Omental fat pad (tissue), 4 donors: ENCODE data around the gene ZP1. TPM values are rescaled to one million over a fixed set of nuclear protein-coding genes. Genes with fewer than 3 reads are reported as not detected.

Source experiments
- ATAC-seq: fragments of 150-250 bp; one replicate; pipeline ENCODE4 v1.9.1; 2016; ENCODE audit warnings: mild to moderate bottlenecking, moderate library complexity; ENCODE audit not compliant: low FRiP score
- DNase-seq: peaks from one replicate; pipeline ENCODE4 v3.0.0-alpha.2; 2019; ENCODE audit warnings: low spot score
- total RNA-seq, 4 donors: library from RNA; depleted of rRNA; stranded (reverse); fragments of >200 nt; gene quantifications; one replicate each; pipeline ENCODE4 v1.1.0, GENCODE V29; 2016
- TF ChIP-seq, protein P1 (sequence below), 3 donors: fragments of 450-650 bp; IDR thresholded peaks; one replicate each; pipeline ENCODE4 v1.5.1; 2016 to 2017; ENCODE audit warnings: antibody characterized with exemption in 3 of 3, mild to moderate bottlenecking in 3 of 3, moderate library complexity in 2 of 3

The ZP1 gene
- total RNA-seq, 4 donors from 2014 or later, result 2.2 to 3.0 TPM; not detected in 2

DNA sequence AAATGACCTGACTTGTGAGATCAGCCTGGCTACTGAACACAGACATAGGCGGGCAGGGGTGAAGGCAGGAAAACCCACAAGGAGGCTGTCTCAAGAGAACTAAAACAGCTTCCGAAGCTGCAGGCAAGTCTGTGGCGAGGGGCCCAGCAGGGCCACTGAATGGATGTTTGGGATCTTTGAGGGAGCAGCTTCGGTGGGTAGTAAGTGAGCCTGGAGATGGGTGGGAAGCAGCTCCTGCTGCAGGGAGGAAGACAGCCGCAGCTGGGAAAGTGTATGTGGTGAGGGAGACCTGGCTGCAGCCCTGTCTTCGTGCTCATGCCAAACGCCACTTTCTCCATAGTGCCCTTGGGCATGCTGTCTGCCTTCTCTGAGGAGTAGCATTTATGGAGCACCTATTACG, 22.0 kb upstream of the ZP1 start:
- no peak for DNase-seq
- TF ChIP-seq, protein P1, sequence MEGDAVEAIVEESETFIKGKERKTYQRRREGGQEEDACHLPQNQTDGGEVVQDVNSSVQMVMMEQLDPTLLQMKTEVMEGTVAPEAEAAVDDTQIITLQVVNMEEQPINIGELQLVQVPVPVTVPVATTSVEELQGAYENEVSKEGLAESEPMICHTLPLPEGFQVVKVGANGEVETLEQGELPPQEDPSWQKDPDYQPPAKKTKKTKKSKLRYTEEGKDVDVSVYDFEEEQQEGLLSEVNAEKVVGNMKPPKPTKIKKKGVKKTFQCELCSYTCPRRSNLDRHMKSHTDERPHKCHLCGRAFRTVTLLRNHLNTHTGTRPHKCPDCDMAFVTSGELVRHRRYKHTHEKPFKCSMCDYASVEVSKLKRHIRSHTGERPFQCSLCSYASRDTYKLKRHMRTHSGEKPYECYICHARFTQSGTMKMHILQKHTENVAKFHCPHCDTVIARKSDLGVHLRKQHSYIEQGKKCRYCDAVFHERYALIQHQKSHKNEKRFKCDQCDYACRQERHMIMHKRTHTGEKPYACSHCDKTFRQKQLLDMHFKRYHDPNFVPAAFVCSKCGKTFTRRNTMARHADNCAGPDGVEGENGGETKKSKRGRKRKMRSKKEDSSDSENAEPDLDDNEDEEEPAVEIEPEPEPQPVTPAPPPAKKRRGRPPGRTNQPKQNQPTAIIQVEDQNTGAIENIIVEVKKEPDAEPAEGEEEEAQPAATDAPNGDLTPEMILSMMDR (IDR thresholded peaks at IDR 0.05), result no peak

GRCh38 chr11:60847281-60847680, 20.1 kb upstream of the ZP1 start:
- TF ChIP-seq, protein P1 (IDR thresholded peaks at IDR 0.05), result no peak
- ATAC-seq, result no peak
- no peak for DNase-seq

More for the DNA sequence above, 22.0 kb upstream of the ZP1 start:
- no peak for ATAC-seq

- ATAC-seq, result no peak
- TF ChIP-seq, protein P1 (IDR thresholded peaks at IDR 0.05), result no peak
- no peak for DNase-seq
These were observed 19.4 kb upstream of the ZP1 start for GRCh38 chr11:60847896-60848295.

DNA sequence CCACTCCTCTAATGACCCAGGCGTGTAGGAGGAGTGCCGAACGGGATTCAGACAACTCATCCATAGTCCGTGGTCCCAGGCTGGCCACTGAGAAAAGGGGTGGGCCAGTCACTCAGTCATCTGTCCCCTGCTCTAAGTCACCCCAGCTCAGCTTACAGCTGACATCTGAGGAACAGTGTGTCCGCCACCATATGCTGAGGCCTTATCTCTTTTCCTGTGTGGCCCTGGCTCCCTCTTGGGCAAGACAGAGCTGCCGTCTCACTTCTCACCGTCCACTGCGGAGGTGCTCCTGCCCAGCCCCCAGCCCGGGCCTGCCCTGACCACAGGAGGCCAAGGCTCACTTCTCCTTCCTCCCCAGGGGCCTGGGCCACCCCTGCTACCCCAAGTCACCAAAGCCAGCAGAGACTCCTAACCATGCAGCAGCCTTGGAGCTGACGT, 18.6 kb upstream of the ZP1 start:
- ATAC-seq, result no peak
- TF ChIP-seq, protein P1 (IDR thresholded peaks at IDR 0.05), result no peak
- DNase-seq, result no peak

DNA sequence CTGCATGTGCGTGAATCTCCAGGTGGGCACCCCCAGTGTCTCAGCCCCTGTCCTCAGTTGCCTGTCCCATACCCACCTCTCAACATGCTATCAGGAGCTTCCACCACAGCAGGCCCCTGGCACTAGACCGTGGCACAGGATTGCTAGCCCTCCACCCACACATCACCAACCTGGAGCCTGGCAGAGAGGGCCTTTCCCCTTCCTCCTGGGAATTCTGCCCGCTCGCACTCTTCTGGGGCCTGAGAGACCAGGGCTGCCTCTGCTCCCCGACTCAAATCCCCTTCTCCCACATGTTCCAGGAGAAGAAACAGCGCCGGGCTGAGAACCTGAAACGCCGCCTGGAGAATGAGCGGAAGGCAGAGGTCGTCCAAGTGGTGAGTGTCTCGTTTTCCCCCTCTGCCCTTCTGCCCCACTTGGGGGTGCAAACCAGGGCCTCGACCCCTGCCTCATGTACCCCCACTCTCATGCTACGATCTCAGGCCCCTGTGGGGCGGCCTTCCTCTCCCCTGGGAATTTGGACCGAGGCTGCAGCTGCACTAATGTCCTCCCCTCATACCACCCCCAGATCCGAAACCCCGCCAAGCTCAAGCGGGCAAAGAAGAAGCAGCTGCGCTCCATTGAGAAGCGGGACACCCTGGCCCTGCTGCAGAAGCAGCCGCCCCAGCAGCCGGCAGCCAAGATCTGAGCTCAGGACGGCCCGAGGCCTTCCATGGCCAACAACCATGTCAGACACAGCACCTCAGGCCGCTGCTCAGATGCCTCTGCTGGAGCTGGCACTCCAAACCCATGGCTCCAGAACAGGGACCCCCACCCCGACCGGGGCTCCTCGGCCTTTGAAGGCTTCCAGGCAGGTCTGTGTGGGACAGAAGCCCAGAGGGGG, 17.5 kb upstream of the ZP1 start:
- TF ChIP-seq, protein P1 (IDR thresholded peaks at IDR 0.05), result no peak
- DNase-seq (no peak), ATAC-seq (no peak)

- TF ChIP-seq, protein P1 (IDR thresholded peaks at IDR 0.05), result no peak
These were observed 15.8 kb upstream of the ZP1 start for GRCh38 chr11:60851327-60852104.

More at GRCh38 chr11:60851327-60852104, 15.8 kb upstream of the ZP1 start:
- ATAC-seq (no peak), DNase-seq (no peak)
